HepG2 (cell line): ENCODE results near the gene CDHR5. TPM values are rescaled to one million over a fixed set of nuclear protein-coding genes. Genes with fewer than 3 reads are reported as not detected.

Experiments used
- ATAC-seq: fragments of 200-7000 bp; cut with Tn5 transposase; 3 replicates; pipeline ENCODE4 v1.9.1; 2020; ENCODE audit warnings: mild to moderate bottlenecking, moderate library complexity
- BruUV-seq: library from RNA; stranded (reverse); fragments of 400-500 nt; replicated peaks from 2 replicates; lab custom pipeline; 2021; lab: Mats Ljungman, UMichigan
- CTCF ChIA-PET: fragments of 300-600 bp; formaldehyde crosslinking; extraction: SDS; loops from one replicate; lab custom pipeline; 2021; ENCODE audit warnings: low total read pairs, inconsistent platforms, low intra/inter-chr PET ratio; lab: Yijun Ruan, JAX
- POLR2A ChIA-PET: fragments of 350-600 bp; sonication (Branson Sonifier 250); formaldehyde crosslinking; loops from one replicate; lab custom pipeline; 2020; ENCODE audit warnings: antibody characterized with exemption, inconsistent platforms; lab: Yijun Ruan, JAX
- DNase-seq: peaks from one replicate; pipeline ENCODE4 v3.0.0-alpha.2; 2015; ENCODE audit warnings: low spot score
- FAIRE-seq: peaks from 3 replicates; lab custom pipeline; 2011; peaks lifted over from hg19 to GRCh38; lab: Jason Lieb, UNC
- H2AFZ ChIP-seq: one replicate; pipeline ENCODE4 v1.6.1; 2011; ENCODE audit warnings: low read length, inconsistent platforms
- H3K27ac ChIP-seq: fragments of 300-600 bp; 3 replicates; pipeline ENCODE4 v1.8.0; 2011; ENCODE audit warnings: mixed run types, mild to moderate bottlenecking, mixed read lengths, low read length, inconsistent platforms; ENCODE audit not compliant: insufficient read depth; ENCODE audit errors: extremely low read length
- H3K27me3 ChIP-seq, 2 experiments: fragments of 200-600 bp in 1 of 2; 2 replicates in 1 of 2; 3 replicates in 1 of 2; pipeline versions ENCODE4 v1.6.0 to v1.8.0; 2011; ENCODE audit warnings: low read length in 2 of 2, mild to moderate bottlenecking in 2 of 2, moderate library complexity in 2 of 2, inconsistent platforms in 1 of 2; ENCODE audit not compliant: insufficient read depth in 2 of 2, control insufficient read depth in 1 of 2
- H3K36me3 ChIP-seq, 2 experiments: fragments of 200-600 bp in 1 of 2; replicated peaks in 1 of 2; 2 replicates in 1 of 2; 3 replicates in 1 of 2; pipeline versions ENCODE4 v1.5.1 to v1.8.0; 2011; ENCODE audit warnings: low read length in 2 of 2, inconsistent platforms in 1 of 2; ENCODE audit not compliant: insufficient read depth in 2 of 2, control insufficient read depth in 1 of 2
- H3K4me1 ChIP-seq: 2 replicates; pipeline ENCODE4 v1.5.1; 2012; ENCODE audit warnings: low read length, inconsistent platforms; ENCODE audit not compliant: insufficient read depth
- H3K4me2 ChIP-seq: 2 replicates; pipeline ENCODE4 v1.6.0; 2011; ENCODE audit warnings: low read depth, low read length, inconsistent platforms
- H3K4me3 ChIP-seq, 3 experiments: fragments of 200-600 bp in 1 of 3; sonication (generic), shearing (Covaris generic) in 1 of 3; replicated peaks in 1 of 3; 2 replicates each; pipeline ENCODE4 v1.5.1; 2011 to 2016; ENCODE audit warnings: low read length in 3 of 3, inconsistent platforms in 2 of 3, low read depth in 2 of 3, mild to moderate bottlenecking in 2 of 3, control low read depth in 1 of 3, mixed read lengths in 1 of 3; ENCODE audit not compliant: insufficient read depth in 1 of 3
- H3K79me2 ChIP-seq: one replicate; pipeline ENCODE4 v1.6.1; 2011; ENCODE audit warnings: low read length, inconsistent platforms; ENCODE audit not compliant: insufficient read depth
- H3K9ac ChIP-seq: 2 replicates; pipeline ENCODE4 v1.6.0; 2011; ENCODE audit warnings: mild to moderate bottlenecking, low read depth, low read length, inconsistent platforms; ENCODE audit not compliant: insufficient read depth
- H3K9me3 ChIP-seq: 2 replicates; pipeline ENCODE4 v1.5.1; 2012; ENCODE audit warnings: mild to moderate bottlenecking, low read length
- H4K20me1 ChIP-seq: 2 replicates; pipeline ENCODE4 v1.6.0; 2011; ENCODE audit warnings: inconsistent platforms, mild to moderate bottlenecking, low read length, moderate library complexity; ENCODE audit not compliant: insufficient read depth
- POLR2G ChIP-seq: fragments of 200-400 bp; formaldehyde crosslinking; IDR thresholded peaks from 2 replicates; pipeline ENCODE4 v1.6.1; 2018; ENCODE audit warnings: mild to moderate bottlenecking, low read depth, low read length, moderate library complexity
- ZFP91 ChIP-seq: sonication (generic); formaldehyde crosslinking; IDR thresholded peaks from 2 replicates; pipeline ENCODE4 v1.9.0; 2022; ENCODE audit warnings: missing genetic modification reagents, mild to moderate bottlenecking, borderline replicate concordance
- ZNF12 ChIP-seq: sonication (generic); formaldehyde crosslinking; IDR thresholded peaks from 2 replicates; pipeline ENCODE4 v1.5.0; 2020; ENCODE audit warnings: missing genetic modification reagents
- ZNF792 ChIP-seq: IDR thresholded peaks from 2 replicates; pipeline ENCODE4 v1.6.1; 2016
- WGBS: methylation state at CpG from one replicate; pipeline ENCODE4 v1.1.6; 2017; ENCODE audit warnings: low lambda C conversion rate; 5-methylcytosine and 5-hydroxymethylcytosine counted together
- in situ Hi-C: cut with HindIII; loops from 2 replicates; pipeline ENCODE4 v1.10.0; 2017; ENCODE audit warnings: low pct_unique_long_range_greater_than_20kb; ENCODE audit not compliant: extremely low pct_ligation_motif_present
- intact Hi-C: fragments of 100-400 bp; cut with micrococcal nuclease; formaldehyde crosslinking; loops from one replicate; pipeline ENCODE4 v1.10.0; 2022; ENCODE audit not compliant: unreplicated experiment
- polyA plus RNA-seq, 8 experiments: library from polyadenylated mRNA; depleted of rRNA in 3 of 8; stranded (reverse) in 7 of 8; unstranded in 1 of 8; fragments of >200 nt; fragmentation: Illumina TruSeq in 4 of 8; extraction: Trizol in 4 of 8; gene quantifications; 2 replicates each; pipeline versions ENCODE4 v1.2.1 to v1.2.3, GENCODE V29; 2011 to 2016; ENCODE audit warnings: low read depth in 4 of 8, missing spikeins in 1 of 8, mixed read lengths in 1 of 8; ENCODE audit not compliant: insufficient read depth in 1 of 8
- total RNA-seq, 5 experiments: library from RNA; depleted of rRNA; stranded (reverse); fragments of >200 nt; fragmentation: Illumina TruSeq; extraction: Trizol; gene quantifications; 2 replicates each; pipeline ENCODE4 v1.2.3, GENCODE V29; 2016; ENCODE audit warnings: low read depth in 1 of 5

The CDHR5 gene
- total and polyA plus RNA-seq, 2 of the 13 experiments (the other 11 are each of a cell fraction or from before 2014, with no cell fraction given): 0.46 to 0.71 TPM

DNA sequence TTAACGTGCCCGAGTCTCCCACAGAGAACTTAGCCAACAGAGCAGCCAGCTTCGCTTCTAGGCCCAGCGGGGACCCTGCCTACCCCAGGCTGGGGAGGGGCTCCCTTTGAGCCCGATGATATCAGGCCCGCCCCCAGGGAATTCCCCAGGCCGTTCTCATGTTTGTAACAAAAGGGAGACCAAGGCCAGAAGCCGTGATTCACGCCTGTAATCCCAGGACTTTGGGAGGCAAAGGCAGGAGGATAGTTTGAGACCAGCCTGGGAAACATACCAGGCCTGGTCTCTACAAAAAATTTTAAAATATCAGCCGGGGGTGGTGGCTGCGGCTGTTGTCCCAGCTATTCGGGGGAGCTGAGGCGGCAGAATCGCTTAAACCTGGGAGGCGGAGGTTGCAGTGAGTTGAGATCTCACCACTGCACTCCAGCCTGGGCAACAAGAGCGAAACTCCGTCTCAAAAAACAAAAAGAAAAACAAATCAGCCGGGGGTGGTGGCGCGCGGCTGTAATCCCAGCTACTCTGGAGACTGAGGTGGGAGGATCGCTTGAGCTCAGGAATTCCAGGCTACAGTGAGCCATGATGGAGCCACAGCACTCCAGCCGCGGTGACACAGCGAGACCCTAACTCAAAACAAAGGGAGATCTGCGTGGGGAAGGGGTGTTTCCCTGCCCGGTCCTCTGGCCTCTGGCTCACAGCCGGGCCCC, 14.0 kb upstream of the CDHR5 start:
- Histone ChIP-seq H3K4me1 (no peaks in the 10 kb centered on the region), H4K20me1 (0 out of 2 replicates have a peak, but pooled peaks cover 3% of the 10 kb centered on the region), H2AFZ (no peak overlapping the region), H3K4me3 (no peak overlapping the region), H3K27me3 (no peaks in the 10 kb centered on the region), H3K9me3 (no peaks in the 10 kb centered on the region), H3K4me2 (no peak overlapping the region), H3K27ac (no peak overlapping the region), H3K9ac (no peak overlapping the region), H3K79me2 (no peaks in the 10 kb centered on the region), H3K36me3 (peaks cover 3 to 9% of the 10 kb centered on the region in 2 experiments; a peak in 1 of 5 replicates)
- intact Hi-C loops: no loop called here
- DNase-seq (no peak), ATAC-seq (no peak), FAIRE-seq (no peak)
- BruUV-seq: no TSS peak
- ChIA-PET POLR2A (no interaction called here), CTCF (no interaction called here)
- in situ Hi-C loops: no loop called here
- 96% methylated on average over 24 of the region's 28 CpGs for WGBS
- TF ChIP-seq ZNF792 (CRISPR knock-in tag) (no peak), ZFP91 (CRISPR knock-in tag) (no peak), POLR2G (peak; percentile 36; the same call in 1 of the 2 replicates), ZNF12 (CRISPR knock-in tag) (no peak)
